A673 (cell line): ENCODE data around the gene RXRB. TPM values are rescaled to one million over a fixed set of nuclear protein-coding genes. Genes with fewer than 3 reads are reported as not detected.
A peak's percentile ranks its signal among the peaks of the same experiment; 100 is the strongest.

Source experiments
- BruUV-seq: library from RNA; stranded (reverse); fragments of 400-500 nt; replicated peaks from 2 replicates; lab custom pipeline; 2021; lab: Mats Ljungman, UMichigan
- CTCF ChIA-PET: fragments of 300-600 bp; sonication (Branson Sonifier 250); formaldehyde crosslinking; loops from one replicate; lab custom pipeline; 2022; ENCODE audit warnings: antibody characterized with exemption; lab: Charles Lee
- POLR2A ChIA-PET: fragments of 300-600 bp; sonication (Branson Sonifier 250); formaldehyde crosslinking; loops from one replicate; lab custom pipeline; 2022; ENCODE audit warnings: antibody characterized with exemption; ENCODE audit not compliant: low non-redundant PET; lab: Charles Lee
- DNase-seq: peaks from one replicate; pipeline ENCODE4 v3.0.0-alpha.2; 2015; ENCODE audit warnings: low spot score
- H3K27ac ChIP-seq: fragments of 200-600 bp; sonication (generic); 2 replicates; pipeline ENCODE4 v1.5.1; 2016; ENCODE audit warnings: mixed run types, low read depth, mild to moderate bottlenecking, mixed read lengths, antibody characterized with exemption, low read length; ENCODE audit not compliant: poor library complexity, severe bottlenecking
- H3K27me3 ChIP-seq: fragments of 200-600 bp; sonication (generic); replicated peaks from 2 replicates; pipeline ENCODE4 v1.6.1; 2017; ENCODE audit warnings: mixed run types, low read depth, mild to moderate bottlenecking, mixed read lengths, antibody characterized with exemption, low read length; ENCODE audit not compliant: insufficient read depth, poor library complexity
- H3K36me3 ChIP-seq: fragments of 200-600 bp; sonication (generic); 2 replicates; pipeline ENCODE4 v1.6.1; 2016; ENCODE audit warnings: mixed run types, mild to moderate bottlenecking, mixed read lengths, antibody characterized with exemption, low read length; ENCODE audit not compliant: insufficient read depth, poor library complexity, severe bottlenecking
- H3K4me1 ChIP-seq: fragments of 200-600 bp; sonication (generic); 2 replicates; pipeline ENCODE4 v1.6.1; 2017; ENCODE audit warnings: mixed run types, mild to moderate bottlenecking, mixed read lengths, antibody characterized with exemption, low read length; ENCODE audit not compliant: insufficient read depth, poor library complexity, severe bottlenecking
- H3K4me3 ChIP-seq: fragments of 200-600 bp; sonication (generic); 2 replicates; pipeline ENCODE4 v1.5.1; 2016; ENCODE audit warnings: low read depth, mixed run types, mild to moderate bottlenecking, mixed read lengths, low read length; ENCODE audit not compliant: poor library complexity, severe bottlenecking
- H3K9me3 ChIP-seq: fragments of 200-600 bp; sonication (generic); 2 replicates; pipeline ENCODE4 v1.6.1; 2016; ENCODE audit warnings: mixed run types, low read depth, mild to moderate bottlenecking, mixed read lengths, antibody characterized with exemption, low read length; ENCODE audit not compliant: poor library complexity, severe bottlenecking
- EZH2 ChIP-seq: fragments of 200-600 bp; sonication (generic); IDR thresholded peaks from 2 replicates; pipeline ENCODE4 v1.6.1; 2017; ENCODE audit warnings: borderline replicate concordance, low read depth, mild to moderate bottlenecking, mixed read lengths, antibody characterized with exemption, low read length; ENCODE audit not compliant: poor library complexity, severe bottlenecking
- intact Hi-C: fragments of 100-400 bp; cut with micrococcal nuclease; formaldehyde crosslinking; loops from one replicate; pipeline ENCODE4 v1.10.0; 2022; ENCODE audit not compliant: unreplicated experiment
- total RNA-seq: library from RNA; stranded (reverse); gene quantifications from 2 replicates; pipeline ENCODE4 v1.2.3, GENCODE V29; 2021
- TF ChIP-seq, protein P1 (sequence below): fragments of 300-800, 200-600 bp; sonication (generic); conservative IDR thresholded peaks from 2 replicates; pipeline ENCODE4 v1.5.1; 2017; ENCODE audit warnings: low read depth, mild to moderate bottlenecking, antibody characterized with exemption, low read length, moderate library complexity, mixed read lengths

RXRB gene
- total RNA-seq, 1 experiment from 2014 or later, result 43.6 TPM

DNA sequence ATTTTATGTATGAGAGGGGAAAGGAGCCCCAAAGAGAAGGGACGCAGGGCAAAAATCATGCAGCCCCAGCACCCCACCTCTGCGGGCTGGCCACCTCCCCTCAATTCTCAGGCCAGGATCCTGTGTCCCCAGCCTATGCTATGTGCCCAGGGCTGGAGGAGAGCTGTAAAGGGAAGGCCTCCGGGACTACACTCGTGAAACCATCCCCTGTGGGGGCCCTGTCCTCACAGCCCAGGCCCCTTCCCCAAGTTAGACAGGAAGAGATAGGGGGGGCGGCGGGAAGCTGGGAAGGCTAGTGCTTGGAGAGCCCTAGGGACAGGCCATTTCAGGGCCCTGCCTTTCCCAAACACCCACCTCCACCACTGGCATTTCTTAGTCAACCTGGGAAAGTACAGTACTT, 6.8 kb downstream of the RXRB start:
- Histone ChIP-seq H3K4me3 (peak overlapping the region; percentile 31), H3K4me1 (peaks cover 7% of the 10 kb centered on the region), H3K9me3 (no peaks in the 10 kb centered on the region), H3K36me3 (peaks cover 36% of the 10 kb centered on the region), H3K27me3 (no peaks in the 10 kb centered on the region), H3K27ac (no peak overlapping the region)
- TF ChIP-seq EZH2, result no peak
- TF ChIP-seq, protein P1, sequence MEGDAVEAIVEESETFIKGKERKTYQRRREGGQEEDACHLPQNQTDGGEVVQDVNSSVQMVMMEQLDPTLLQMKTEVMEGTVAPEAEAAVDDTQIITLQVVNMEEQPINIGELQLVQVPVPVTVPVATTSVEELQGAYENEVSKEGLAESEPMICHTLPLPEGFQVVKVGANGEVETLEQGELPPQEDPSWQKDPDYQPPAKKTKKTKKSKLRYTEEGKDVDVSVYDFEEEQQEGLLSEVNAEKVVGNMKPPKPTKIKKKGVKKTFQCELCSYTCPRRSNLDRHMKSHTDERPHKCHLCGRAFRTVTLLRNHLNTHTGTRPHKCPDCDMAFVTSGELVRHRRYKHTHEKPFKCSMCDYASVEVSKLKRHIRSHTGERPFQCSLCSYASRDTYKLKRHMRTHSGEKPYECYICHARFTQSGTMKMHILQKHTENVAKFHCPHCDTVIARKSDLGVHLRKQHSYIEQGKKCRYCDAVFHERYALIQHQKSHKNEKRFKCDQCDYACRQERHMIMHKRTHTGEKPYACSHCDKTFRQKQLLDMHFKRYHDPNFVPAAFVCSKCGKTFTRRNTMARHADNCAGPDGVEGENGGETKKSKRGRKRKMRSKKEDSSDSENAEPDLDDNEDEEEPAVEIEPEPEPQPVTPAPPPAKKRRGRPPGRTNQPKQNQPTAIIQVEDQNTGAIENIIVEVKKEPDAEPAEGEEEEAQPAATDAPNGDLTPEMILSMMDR, result no peak
- intact Hi-C loops, result no loop called here
- DNase-seq, result no peak
- CTCF ChIA-PET, result no interaction called here
- BruUV-seq, result no TSS peak
- POLR2A ChIA-PET, result no interaction called here

DNA sequence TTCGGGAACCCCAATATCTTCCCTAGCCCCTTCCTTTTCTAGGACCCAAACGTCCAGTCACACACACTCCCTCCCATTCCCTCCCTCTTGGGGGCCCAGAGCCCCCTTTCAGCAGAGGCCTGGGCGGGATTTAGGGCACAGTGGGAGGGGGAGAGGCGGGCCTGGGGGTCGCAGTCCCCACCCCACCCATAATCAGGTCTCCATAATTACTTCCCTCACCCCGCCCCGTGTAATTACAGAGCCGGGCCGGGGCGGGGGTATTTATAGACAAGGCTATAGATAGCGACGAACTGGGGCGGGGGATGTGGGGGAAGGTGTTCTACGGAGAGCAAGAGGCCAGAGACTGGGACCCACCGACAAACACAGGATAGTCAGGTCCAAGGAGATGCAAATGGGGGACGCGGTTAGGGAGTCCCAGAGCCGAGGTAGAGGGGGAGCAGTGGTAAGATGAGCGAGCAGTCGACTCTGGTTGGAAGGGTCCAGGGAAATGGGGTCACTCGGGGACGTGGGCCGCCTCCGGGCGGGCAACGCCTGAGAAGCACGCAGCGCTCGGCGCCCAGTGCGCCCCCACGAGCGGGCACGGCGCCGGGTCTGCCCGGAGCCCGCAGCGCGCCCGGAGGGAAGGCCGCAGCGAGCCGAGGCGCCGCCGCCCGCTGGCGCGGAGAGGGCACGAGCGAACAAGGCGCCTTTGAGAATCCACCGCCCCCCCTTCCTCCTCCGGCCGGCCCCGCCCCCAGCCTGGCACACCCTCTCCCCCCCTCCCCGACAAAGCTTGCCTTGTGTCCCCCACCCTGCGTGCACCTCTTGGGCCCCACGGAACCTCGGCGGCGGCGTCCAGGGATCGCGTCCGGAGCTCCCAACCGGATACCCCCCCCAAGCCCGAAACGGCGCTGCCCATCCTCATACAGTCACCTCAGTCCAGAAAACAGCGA, 7.5 kb downstream of the RXRB start:
- intact Hi-C loops, result no loop called here
- Histone ChIP-seq H3K27ac (no peak overlapping the region), H3K4me1 (peaks cover 7% of the 10 kb centered on the region), H3K27me3 (no peaks in the 10 kb centered on the region), H3K9me3 (no peaks in the 10 kb centered on the region), H3K4me3 (peak overlapping the region; percentile 31), H3K36me3 (peaks cover 36% of the 10 kb centered on the region)
- ChIA-PET CTCF (no interaction called here), POLR2A (no interaction called here)
- DNase-seq, result no peak
- TF ChIP-seq, protein P1, result no peak
- TF ChIP-seq EZH2, result no peak
- no TSS peak for BruUV-seq

GRCh38 chr6:33192105-33192646, 8.3 kb downstream of the RXRB start, which contains the start of gene COL11A2:
COL11A2 (minus strand) TSS chr6:33192467; CDS start chr6:33192240, 227 bp downstream.
- no peak for DNase-seq
- ChIA-PET CTCF (no interaction called here), POLR2A (no interaction called here)
- H3K9me3 ChIP-seq, result no peaks in the 10 kb centered on the region
- H3K36me3 ChIP-seq, result peaks cover 30% of the 10 kb centered on the region
- BruUV-seq, result no TSS peak
- peaks cover 7% of the 10 kb centered on the region for H3K4me1 ChIP-seq
- no peak for TF ChIP-seq EZH2
- TF ChIP-seq, protein P1, result no peak
- no peak within 1 kb of the TSS for H3K27ac ChIP-seq
- H3K4me3 ChIP-seq, result peak within 1 kb of the TSS; percentile 31
- H3K27me3 ChIP-seq, result no peaks in the 10 kb centered on the region
- intact Hi-C loops, result no loop called here
